CD4-positive, alpha-beta T cell treated with Interleukin-4 for 1 hour (primary cell): ENCODE results near the gene YBX2.
"Not testable (repeated sequence)": the region's sequence is repeated elsewhere in the genome, so short reads cannot be mapped to it uniquely, and the experiment has no call there.

Experiments
- DNase-seq, 2 donors: peaks; one replicate each; pipeline ENCODE4 v3.0.0-alpha.2; 2020 to 2022

The YBX2 gene

GRCh38 chr17:7262192-7262934 lies 32.1 kb downstream of the YBX2 start, which contains the start of gene CLDN7:
Gene CLDN7, minus strand, starts transcription at chr17:7262478. Its CDS starts 435 bp downstream, at chr17:7262043.
- no peak for DNase-seq

DNA sequence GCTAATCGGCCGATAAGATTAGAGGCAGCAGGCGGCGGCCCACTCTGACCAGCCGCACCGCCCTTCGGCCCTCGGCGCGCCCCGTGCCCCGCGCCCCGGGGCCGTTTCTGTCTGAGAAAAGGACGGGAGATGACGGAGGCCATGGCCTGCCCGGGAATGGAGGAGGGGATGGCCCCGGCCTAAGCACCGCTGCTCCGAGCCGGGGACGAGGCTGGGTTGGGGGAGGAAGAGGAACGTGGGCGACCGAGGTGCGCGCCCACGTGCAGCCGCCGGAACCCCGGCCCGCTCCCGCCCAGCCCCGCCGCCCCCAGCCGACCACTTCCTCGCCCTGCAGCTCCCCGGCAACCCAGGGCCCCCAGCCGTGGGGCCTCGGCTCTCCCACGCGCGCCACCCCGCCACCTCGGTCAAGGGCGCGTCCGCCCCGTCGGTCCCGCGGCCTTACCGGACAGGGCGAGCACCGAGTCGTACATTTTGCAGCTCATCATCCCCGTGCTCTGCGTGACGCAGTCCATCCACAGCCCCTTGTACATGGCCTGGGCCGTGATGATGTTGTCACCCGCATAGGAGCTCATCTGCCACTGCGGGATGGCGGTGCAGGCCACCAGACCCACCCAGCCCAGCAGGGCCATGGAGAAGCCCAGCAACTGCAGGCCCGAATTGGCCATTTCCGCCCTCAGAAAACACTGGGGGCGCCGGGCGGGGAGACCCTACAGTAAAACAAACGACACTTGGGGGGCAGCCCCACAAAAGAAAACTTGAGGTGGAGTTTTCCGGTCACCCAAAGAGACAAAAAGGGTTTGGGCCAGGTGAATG lies 32.9 kb downstream of the YBX2 start:
- peak in 1 of 2 donors; percentile 35 for DNase-seq

DNA sequence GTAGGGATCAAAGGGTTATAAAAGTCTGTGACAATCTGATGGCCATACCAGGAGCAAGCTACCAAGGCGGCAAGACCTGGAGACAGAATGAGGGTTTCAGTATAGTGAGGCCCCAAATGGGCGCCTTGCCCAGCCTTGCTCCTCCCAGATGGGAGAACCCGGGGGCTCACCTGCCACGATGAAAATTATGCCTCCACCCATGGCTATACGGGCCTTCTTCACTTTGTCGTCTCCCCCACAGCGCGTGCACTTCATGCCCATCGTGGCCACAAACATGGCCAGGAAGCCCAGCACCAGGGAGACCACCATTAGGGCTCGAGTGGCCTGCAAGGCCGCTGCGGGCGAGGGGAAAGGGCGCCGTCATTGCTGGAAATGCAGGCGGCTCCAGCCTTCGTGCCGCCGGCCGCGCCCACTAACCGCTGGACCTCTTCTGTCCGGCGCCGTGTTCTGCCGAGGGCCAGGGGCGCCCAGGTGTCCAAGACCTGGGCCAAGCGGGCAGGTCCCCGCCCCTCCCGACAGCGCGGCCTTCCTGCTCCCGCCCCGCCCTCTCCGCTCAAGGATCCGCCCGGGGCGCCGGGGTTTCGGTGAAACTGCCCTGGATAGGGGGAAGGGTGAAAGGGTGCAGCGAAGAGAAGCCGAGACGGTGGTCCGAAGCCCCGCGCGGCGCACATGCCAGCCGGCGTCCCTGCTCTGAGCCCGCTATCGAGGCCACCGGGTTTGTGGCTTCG lies 33.6 kb downstream of the YBX2 start:
- DNase-seq, result peak in 1 of 2 donors; percentile 42

DNA sequence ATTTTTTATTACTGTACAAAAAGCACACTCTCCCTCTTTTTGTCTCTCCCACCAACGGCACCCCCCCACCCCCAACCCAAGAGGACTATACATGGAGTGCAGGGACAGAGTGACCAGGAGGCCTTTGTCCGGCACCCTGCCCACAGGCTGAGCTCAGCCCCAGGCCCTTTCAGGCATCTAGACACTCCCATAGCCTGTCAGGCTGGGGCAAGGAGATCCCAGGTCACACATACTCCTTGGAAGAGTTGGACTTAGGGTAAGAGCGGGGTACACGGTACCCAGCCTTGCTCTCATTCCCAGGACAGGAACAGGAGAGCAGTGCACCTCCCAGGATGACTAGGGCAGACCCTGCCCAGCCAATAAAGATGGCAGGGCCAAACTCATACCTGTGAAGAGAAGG lies 34.3 kb downstream of the YBX2 start:
- DNase-seq, result no peak

- DNase-seq, result no peak
Observed at GRCh38 chr17:7259555-7259889, 34.9 kb downstream of the YBX2 start.

DNA sequence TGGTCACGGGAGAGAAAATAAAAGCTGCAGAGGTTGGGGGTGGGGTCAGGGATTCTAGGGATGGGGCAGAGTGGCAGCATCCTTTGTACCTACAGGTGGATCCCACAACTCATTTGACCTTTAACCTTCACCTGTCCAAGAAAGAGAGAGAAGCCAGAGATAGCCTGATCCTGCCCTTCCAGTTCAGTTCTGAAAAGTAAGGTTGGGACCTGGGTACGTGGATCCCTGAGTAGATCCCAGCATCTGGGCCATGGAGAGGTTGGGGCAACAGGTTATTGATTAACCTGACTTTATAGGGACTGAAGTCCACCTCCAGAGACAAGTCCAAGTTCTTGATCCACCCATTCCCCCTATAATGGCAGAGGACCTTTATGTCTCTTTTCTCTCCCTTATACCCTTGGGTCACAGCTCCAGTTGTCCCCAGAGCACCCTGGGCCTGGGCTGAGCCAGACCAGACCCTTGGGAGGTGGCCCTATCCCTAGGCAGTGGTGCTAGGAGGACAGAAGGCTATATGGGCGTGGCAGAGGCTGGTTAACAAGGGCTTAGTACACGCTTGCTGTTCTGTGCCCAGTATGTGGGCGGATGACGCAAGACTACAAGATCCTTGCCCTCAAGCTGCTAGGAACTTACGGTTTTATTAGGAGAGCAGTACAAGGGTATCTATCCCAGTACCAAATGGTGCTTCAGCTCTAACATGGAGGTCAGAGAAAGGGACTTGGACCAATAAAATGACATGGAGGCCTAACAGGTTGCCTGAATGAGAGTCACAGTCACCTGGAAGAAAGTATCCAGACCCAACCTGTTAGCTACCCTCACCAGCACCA lies 35.5 kb downstream of the YBX2 start:
- DNase-seq, result no peak

DNA sequence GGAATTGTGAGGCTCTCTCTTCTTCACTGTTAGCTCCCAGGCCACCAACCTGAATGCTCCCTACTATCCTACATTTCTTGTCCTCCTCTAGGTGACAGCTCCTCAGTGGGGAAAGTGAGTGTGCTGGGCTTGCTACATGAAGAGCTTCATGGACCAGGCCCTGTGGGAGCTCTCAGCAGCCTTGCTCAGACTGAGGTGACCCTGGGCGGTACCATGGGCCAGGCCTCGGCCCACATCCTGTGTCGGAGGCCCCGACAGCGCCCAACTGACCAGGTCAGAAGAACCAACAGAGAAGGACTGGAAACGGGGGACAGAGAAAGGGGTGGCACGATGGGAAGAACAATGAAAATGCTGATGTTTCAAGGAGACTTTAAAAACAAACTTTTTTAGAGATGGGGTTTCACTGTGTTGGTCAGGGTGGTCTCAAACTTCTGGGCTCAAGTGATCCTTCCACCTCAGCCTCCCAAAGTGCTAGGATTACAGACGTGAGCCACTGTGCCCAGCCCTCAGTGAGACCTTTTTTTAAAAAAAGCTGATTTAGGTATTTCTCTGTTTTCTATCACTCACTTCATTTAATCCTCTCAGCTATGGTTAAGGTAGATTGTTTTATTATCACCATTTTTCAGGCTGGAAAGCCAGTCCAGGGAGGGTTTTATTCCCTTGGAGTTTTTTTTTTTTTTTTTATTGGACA lies 37.5 kb downstream of the YBX2 start:
- no peak for DNase-seq

- DNase-seq, result no peak
Observed at GRCh38 chr17:7254511-7254910, 39.9 kb downstream of the YBX2 start.

DNA sequence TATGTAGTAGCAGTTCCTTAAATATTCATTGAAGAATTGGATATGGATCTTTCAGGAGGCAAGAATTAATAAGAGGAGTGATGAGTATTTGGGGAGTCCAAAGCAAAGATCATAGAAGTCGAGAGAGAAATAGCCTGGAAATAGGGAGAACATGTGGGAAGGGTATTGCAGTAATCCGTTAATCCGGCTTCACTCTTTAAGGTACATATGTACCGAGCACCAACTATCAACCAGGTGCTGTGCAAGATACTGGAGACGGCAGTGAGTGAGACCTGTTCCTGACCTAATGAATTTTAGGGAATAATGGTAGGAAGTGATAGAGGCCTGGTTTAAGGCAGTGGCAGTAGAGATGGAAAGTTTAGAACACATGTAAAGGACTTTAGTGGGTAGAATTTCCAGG lies 41.4 kb downstream of the YBX2 start:
- DNase-seq, result no peak

- DNase-seq, result peak; percentile 90 to 92
Observed at GRCh38 chr17:7252176-7253043, 42.0 kb downstream of the YBX2 start, which contains the start of gene ELP5. Gene ELP5, plus strand, starts transcription at chr17:7252215. Its CDS starts 336 bp downstream, at chr17:7252551.

- peak; percentile 99 to 100 for DNase-seq
Observed at GRCh38 chr17:7251661-7252175, 42.7 kb downstream of the YBX2 start, which contains the start of gene CTDNEP1. Gene CTDNEP1, minus strand, starts transcription at chr17:7251734. Its CDS starts 438 bp downstream, at chr17:7251296.

DNA sequence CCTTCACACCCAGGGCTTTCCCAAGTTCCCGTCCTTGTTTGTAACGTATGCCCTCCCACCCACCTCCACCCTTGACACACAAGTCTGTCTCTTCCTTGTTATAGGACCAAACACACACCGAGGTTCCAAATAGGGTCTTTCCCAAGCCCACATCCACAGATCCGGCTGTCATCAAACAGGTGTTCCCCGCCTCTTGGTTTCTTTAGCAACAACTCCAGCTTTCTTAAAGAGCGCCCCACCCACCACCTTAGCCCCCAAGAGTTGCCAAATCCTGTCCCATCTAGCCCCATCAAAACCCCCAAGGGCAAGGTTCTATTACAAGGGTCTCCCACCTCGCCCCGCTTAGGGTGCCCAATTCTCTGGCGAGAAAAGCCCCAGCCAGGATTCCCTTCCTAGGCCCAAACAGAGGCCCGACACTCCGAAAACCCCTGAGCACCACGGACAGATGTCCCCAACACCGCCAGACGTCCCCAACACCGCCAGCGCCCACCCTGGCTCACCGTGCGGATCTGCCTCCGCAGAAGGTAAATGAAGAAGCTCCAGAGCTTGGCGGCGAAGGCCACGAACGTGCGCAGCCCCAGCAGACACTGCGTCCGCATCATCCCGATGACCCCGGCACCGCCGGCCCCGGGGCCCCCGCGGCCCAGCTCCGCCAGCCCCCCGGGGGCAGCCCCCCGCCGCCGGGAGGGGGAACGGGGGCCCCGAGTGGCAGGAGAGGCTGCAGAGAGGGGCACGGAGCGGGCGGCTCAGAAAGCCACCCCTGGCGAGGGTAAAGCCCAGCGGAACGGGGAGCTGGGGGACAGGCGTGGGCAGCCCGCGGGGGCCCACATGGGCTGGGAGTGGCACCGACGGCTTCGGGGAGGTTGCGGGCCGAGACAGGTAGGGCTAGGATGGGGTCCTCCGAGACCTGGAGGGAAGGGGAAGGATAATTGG lies 43.5 kb downstream of the YBX2 start:
- peak; percentile 66 to 75 for DNase-seq

DNA sequence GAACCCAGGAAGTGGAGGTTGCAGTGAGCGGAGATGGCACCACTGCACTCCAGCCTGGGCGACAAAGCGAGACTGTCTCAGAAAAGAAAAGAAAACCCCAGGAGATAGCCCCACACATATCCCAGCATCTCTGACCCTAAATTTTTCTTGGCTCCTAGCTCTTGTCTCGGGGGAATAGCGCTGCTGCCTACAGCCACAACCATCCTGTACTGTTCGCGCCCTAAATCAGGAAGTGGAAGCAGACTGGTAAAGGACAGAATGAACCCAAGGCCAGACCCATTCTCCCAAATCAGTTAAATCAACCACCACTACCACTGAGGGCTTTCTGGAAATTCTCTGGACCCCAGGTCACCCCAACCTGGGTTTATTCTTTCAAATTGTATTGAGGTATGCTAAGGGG lies 44.6 kb downstream of the YBX2 start:
- DNase-seq, result no peak

DNA sequence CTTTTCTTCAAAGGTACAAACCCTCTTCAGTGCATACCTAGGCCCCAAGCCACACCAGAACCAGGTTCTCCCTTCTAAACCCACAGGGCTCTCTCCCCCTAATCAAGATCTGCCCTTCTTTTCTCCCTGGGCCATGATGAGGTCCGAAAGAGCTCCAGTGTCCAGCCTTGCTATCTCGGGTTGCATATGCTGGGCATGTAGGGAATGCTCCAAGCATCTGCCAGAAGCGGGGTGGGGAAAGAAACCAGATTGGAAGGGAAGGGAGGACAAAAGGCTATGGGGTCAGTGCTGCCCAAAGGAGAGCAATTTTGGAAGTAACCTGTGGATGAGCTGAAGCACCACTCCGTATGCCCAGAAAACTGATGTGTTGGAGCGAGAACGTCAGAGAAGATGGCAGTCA lies 45.2 kb downstream of the YBX2 start:
- DNase-seq, result no peak

DNA sequence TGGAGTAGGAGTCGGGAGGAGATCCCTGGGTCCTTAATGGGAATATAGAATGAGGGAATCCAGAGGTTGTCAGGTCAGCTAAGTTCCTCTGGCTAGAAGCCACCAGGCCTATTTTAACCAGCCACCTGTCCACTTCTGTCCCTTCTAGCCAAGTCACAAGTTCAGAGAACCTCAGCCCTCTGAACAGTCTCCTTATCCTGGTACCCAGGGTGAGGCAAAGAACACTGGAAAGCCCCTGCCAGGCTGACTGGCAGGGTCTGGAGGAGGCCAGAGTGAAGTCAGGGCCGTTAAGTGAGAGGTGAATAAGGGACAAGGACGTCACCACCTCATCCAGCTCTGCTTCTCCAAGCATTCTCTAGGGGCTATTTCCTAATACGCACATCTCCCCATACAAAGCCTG lies 45.6 kb downstream of the YBX2 start:
- DNase-seq, result no peak

DNA sequence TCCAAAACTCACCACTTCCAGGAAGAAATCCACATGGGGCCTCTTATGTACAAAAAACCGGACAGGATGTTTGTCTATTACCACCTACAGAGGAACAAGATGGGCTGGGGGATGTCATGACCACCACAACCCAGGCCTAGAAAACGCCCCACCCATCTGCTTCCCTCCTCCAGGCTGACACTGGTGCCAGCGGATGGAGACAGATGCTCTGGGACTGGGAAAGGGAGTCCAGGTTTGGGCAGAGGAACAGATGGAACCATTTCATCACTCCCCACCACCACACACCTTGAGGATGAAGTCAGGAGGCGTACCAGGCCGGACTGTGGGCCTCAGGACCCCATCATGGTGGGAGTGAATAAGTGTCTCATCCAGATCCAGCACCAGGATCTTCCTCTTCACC lies 47.7 kb downstream of the YBX2 start:
- DNase-seq, result no peak

DNA sequence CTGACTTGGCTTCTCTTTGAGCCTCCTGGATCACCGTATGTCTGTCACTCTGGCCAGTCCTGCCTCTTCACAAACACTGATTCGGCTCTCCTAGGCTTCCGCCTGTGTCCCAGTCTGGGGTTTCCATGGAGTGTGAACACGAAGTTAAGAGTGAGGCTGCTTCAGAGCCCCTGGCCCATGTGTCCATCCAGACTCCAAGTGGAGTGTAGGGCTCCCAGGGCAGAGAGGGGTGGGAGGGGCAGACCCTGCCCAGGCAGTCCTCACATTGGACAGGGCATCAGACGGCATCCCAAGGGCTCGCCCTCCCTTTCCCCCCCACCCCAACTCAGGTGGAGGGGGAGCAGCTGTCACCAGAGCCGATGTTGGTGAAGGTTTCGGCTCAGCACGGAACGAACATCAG lies 50.6 kb downstream of the YBX2 start:
- DNase-seq, result not testable (repeated sequence)

DNA sequence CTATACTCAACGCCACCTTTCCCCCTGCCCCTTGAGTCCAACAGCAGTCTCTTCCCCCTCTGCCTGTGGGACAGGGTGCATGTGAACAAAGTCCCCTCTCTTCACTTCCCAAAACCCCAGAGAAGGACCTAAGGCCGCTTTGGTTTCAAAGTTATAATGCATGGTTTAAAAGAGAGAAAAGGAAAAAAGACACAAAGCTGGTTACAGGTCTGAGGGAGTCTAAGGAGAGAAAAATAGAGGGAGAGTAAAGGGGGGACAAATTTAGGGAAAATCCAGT lies 51.0 kb downstream of the YBX2 start:
- no peak for DNase-seq

- peak; percentile 94 to 96 for DNase-seq
Observed at GRCh38 chr17:7242717-7243452, 51.6 kb downstream of the YBX2 start.
